IPS-15b (cell line): Measurements from ENCODE around the gene CRLF2.

Source experiments
- H3K27me3 ChIP-seq: one replicate; pipeline ENCODE4 v1.6.1; 2013; ENCODE audit warnings: low read length; ENCODE audit not compliant: control insufficient read depth, insufficient read depth
- H3K36me3 ChIP-seq: one replicate; pipeline ENCODE4 v1.6.1; 2013; ENCODE audit warnings: low read length; ENCODE audit not compliant: control insufficient read depth, insufficient read depth
- H3K4me1 ChIP-seq: one replicate; pipeline ENCODE4 v1.6.1; 2013; ENCODE audit warnings: mild to moderate bottlenecking, low read length; ENCODE audit not compliant: control insufficient read depth, insufficient read depth
- H3K4me3 ChIP-seq: one replicate; pipeline ENCODE4 v1.5.1; 2013; ENCODE audit warnings: low read depth, low read length
- H3K9ac ChIP-seq: one replicate; pipeline ENCODE4 v1.6.1; 2013; ENCODE audit warnings: low read depth, mild to moderate bottlenecking, low read length
- H3K9me3 ChIP-seq: one replicate; pipeline ENCODE4 v1.6.1; 2013; ENCODE audit warnings: mild to moderate bottlenecking, low read length; ENCODE audit not compliant: control insufficient read depth, insufficient read depth

Gene CRLF2

DNA sequence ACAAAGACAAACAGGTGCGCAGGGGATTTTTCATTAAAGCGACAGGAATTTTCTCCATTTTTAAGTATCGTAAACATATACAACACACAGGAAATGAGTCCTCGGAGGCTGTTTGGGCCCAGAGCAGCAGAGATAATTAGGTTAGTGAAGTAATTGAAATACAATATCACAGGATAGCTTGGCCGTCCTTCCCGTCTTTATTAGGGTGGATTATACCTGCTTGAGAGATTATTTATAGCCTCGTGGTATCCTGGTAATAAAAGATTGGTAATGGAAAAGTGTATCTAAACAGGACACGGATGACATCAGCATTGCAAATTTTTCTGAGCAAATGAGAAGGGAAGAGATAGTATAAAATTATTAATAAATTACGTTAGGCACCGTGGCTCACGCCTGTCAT is 68.2 kb downstream of the CRLF2 start:
- Histone ChIP-seq H3K9me3 (no peaks in the 10 kb centered on the region), H3K4me1 (no peaks in the 10 kb centered on the region), H3K27me3 (no peaks in the 10 kb centered on the region), H3K4me3 (no peak overlapping the region), H3K9ac (no peak overlapping the region), H3K36me3 (no peaks in the 10 kb centered on the region)
